Fibroblast of pulmonary artery (primary cell): Measurements from ENCODE around the gene ATP5F1D.

Experiments
- DNase-seq: peaks from one replicate; pipeline ENCODE4 v3.0.0-alpha.2; 2010; ENCODE audit warnings: low read depth
- H3K4me3 ChIP-seq: replicated peaks from 2 replicates; pipeline ENCODE4 v1.5.1; 2011; ENCODE audit warnings: low read depth, mild to moderate bottlenecking, control low read depth, low read length, moderate library complexity
- CTCF ChIP-seq: IDR thresholded peaks from 2 replicates; pipeline ENCODE4 v1.5.1; 2011; ENCODE audit warnings: mild to moderate bottlenecking, control low read depth, low read length, inconsistent platforms; ENCODE audit errors: missing control alignments

ATP5F1D gene

GRCh38 chr19:1251330-1252220 lies 10.0 kb downstream of the ATP5F1D start:
- peak; percentile 82 for DNase-seq
- peak overlapping the region; percentile 85 for H3K4me3 ChIP-seq
- no peak for TF ChIP-seq CTCF

GRCh38 chr19:1252221-1252820 lies 10.8 kb downstream of the ATP5F1D start:
- DNase-seq = peak; percentile 98
- H3K4me3 ChIP-seq = peak overlapping the region; percentile 85
- no peak for TF ChIP-seq CTCF

- peak; percentile 98 for DNase-seq
- no peak for TF ChIP-seq CTCF
Measured at GRCh38 chr19:1252821-1253513, 11.4 kb downstream of the ATP5F1D start.

GRCh38 chr19:1253514-1254080 lies 12.0 kb downstream of the ATP5F1D start:
- no peak for TF ChIP-seq CTCF
- peak overlapping the region; percentile 85 for H3K4me3 ChIP-seq
- DNase-seq = no peak

More at GRCh38 chr19:1252821-1253513, 11.4 kb downstream of the ATP5F1D start:
- peak overlapping the region; percentile 85 for H3K4me3 ChIP-seq

- no peak for TF ChIP-seq CTCF
- DNase-seq = no peak
- peak overlapping the region; percentile 85 for H3K4me3 ChIP-seq
Measured at GRCh38 chr19:1254081-1254527, 12.6 kb downstream of the ATP5F1D start.

- no peak for DNase-seq
- TF ChIP-seq CTCF = no peak
- H3K4me3 ChIP-seq = no peak overlapping the region
Measured at GRCh38 chr19:1254530-1255185, 13.1 kb downstream of the ATP5F1D start.
